Measurements from ENCODE around the gene TENM4. TPM values are rescaled to one million over a fixed set of nuclear protein-coding genes. Genes with fewer than 3 reads are reported as not detected.

TENM4 gene
- total RNA-seq, 1 experiment from 2014 or later, result 0.39 TPM

DNA sequence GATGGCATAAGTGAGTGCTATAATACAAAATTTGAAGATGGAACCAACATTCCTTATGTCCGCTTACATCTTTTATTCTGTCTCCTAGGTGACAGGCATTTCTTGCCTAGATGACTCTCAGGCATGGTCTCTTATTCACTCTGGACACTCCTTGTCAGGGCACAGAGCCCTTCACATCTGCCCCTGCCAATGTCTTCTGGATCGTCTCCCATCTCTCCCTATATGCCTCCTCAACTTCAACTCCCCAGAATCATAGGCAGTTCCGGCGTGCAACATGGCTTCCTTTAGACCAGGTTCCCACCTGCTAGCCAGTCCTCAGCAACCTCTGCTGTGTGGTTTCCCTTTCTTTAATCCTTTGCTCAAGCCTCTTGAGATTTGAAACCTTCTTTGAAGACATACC lies 300.9 kb downstream of the TENM4 start:
- no TSS peak for BruUV-seq (replicated peaks)
- Histone ChIP-seq H3K36me3 (ENCODE audit: control insufficient read depth, insufficient read depth, low read length) (no peaks in the 10 kb centered on the region), H3K9me3 (ENCODE audit: control insufficient read depth, insufficient read depth, low read depth, low read length) (no peaks in the 10 kb centered on the region), H3K27ac (ENCODE audit: low read length) (no peak overlapping the region), H3K27me3 (ENCODE audit: control insufficient read depth, insufficient read depth, low read length) (no peaks in the 10 kb centered on the region), H3K4me3 (ENCODE audit: low read depth in 2 of 2, low read length in 2 of 2) (no peak overlapping the region), H3K4me1 (ENCODE audit: control insufficient read depth, insufficient read depth, low read length) (no peaks in the 10 kb centered on the region)
- ATAC-seq (no peak), DNase-seq (ENCODE audit: low read depth, low spot score) (no peak)
- in situ Hi-C loops (cut with HindIII; ENCODE audit: low pct_unique_long_range_greater_than_20kb, low sequenced_read_pairs), result no loop called here
- POLR2A ChIA-PET, result no interaction called here
- CTCF ChIA-PET, result no interaction called here
- TF ChIP-seq, protein P1, sequence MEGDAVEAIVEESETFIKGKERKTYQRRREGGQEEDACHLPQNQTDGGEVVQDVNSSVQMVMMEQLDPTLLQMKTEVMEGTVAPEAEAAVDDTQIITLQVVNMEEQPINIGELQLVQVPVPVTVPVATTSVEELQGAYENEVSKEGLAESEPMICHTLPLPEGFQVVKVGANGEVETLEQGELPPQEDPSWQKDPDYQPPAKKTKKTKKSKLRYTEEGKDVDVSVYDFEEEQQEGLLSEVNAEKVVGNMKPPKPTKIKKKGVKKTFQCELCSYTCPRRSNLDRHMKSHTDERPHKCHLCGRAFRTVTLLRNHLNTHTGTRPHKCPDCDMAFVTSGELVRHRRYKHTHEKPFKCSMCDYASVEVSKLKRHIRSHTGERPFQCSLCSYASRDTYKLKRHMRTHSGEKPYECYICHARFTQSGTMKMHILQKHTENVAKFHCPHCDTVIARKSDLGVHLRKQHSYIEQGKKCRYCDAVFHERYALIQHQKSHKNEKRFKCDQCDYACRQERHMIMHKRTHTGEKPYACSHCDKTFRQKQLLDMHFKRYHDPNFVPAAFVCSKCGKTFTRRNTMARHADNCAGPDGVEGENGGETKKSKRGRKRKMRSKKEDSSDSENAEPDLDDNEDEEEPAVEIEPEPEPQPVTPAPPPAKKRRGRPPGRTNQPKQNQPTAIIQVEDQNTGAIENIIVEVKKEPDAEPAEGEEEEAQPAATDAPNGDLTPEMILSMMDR (IDR thresholded peaks at IDR 0.05), result no peak
- TF ChIP-seq, protein P2, sequence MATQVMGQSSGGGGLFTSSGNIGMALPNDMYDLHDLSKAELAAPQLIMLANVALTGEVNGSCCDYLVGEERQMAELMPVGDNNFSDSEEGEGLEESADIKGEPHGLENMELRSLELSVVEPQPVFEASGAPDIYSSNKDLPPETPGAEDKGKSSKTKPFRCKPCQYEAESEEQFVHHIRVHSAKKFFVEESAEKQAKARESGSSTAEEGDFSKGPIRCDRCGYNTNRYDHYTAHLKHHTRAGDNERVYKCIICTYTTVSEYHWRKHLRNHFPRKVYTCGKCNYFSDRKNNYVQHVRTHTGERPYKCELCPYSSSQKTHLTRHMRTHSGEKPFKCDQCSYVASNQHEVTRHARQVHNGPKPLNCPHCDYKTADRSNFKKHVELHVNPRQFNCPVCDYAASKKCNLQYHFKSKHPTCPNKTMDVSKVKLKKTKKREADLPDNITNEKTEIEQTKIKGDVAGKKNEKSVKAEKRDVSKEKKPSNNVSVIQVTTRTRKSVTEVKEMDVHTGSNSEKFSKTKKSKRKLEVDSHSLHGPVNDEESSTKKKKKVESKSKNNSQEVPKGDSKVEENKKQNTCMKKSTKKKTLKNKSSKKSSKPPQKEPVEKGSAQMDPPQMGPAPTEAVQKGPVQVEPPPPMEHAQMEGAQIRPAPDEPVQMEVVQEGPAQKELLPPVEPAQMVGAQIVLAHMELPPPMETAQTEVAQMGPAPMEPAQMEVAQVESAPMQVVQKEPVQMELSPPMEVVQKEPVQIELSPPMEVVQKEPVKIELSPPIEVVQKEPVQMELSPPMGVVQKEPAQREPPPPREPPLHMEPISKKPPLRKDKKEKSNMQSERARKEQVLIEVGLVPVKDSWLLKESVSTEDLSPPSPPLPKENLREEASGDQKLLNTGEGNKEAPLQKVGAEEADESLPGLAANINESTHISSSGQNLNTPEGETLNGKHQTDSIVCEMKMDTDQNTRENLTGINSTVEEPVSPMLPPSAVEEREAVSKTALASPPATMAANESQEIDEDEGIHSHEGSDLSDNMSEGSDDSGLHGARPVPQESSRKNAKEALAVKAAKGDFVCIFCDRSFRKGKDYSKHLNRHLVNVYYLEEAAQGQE (IDR thresholded peaks at IDR 0.05; ENCODE audit: insufficient read depth in 1 of 2, low read depth in 2 of 2, low read length in 1 of 2), result no peak
- TF ChIP-seq SIN3A (IDR thresholded peaks at IDR 0.05; ENCODE audit: borderline replicate concordance, insufficient read depth, low read depth, low read length) (no peak), TCF7L2 (IDR thresholded peaks at IDR 0.05; ENCODE audit: low read depth, low read length) (no peak)
- intact Hi-C loops (cut with micrococcal nuclease; ENCODE audit: unreplicated experiment), result no loop called here

DNA sequence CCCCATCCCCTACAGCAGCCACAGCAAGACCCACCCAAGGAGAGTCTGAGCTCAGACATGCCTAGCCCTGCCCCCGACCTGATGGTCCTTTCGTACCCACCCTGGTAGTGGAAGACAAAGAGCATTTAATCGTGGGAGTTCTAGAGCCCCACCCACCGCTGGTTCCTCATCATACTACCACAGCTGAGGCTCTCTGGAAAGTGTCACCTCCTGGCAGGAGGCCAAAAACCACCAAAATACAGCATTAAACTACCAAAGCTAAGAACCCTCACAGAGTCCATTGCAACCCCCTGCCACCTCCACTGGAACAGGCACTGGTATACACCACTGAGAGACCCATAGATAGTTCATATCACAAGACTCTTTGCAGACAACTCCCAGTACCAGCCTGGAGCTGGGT lies 311.1 kb downstream of the TENM4 start:
- in situ Hi-C loops (cut with HindIII; ENCODE audit: low pct_unique_long_range_greater_than_20kb, low sequenced_read_pairs), result no loop called here
- ATAC-seq, result no peak
- Histone ChIP-seq H3K4me1 (ENCODE audit: control insufficient read depth, insufficient read depth, low read length) (no peaks in the 10 kb centered on the region), H3K27me3 (ENCODE audit: control insufficient read depth, insufficient read depth, low read length) (no peaks in the 10 kb centered on the region), H3K27ac (ENCODE audit: low read length) (no peak overlapping the region), H3K36me3 (ENCODE audit: control insufficient read depth, insufficient read depth, low read length) (no peaks in the 10 kb centered on the region), H3K4me3 (ENCODE audit: low read depth in 2 of 2, low read length in 2 of 2) (no peak overlapping the region), H3K9me3 (ENCODE audit: control insufficient read depth, insufficient read depth, low read depth, low read length) (no peaks in the 10 kb centered on the region)
- intact Hi-C loops (cut with micrococcal nuclease; ENCODE audit: unreplicated experiment), result no loop called here
- ChIA-PET POLR2A (no interaction called here), CTCF (no interaction called here)
- no TSS peak for BruUV-seq (replicated peaks)
- no peak for DNase-seq (ENCODE audit: low read depth, low spot score)
- TF ChIP-seq SIN3A (IDR thresholded peaks at IDR 0.05; ENCODE audit: borderline replicate concordance, insufficient read depth, low read depth, low read length) (no peak), POLR2AphosphoS5 (IDR thresholded peaks at IDR 0.05; ENCODE audit: low read depth, low read length) (no peak), TCF7L2 (IDR thresholded peaks at IDR 0.05; ENCODE audit: low read depth, low read length) (no peak)
- TF ChIP-seq, protein P1 (IDR thresholded peaks at IDR 0.05), result no peak
- TF ChIP-seq, protein P2 (IDR thresholded peaks at IDR 0.05; ENCODE audit: insufficient read depth in 1 of 2, low read depth in 2 of 2, low read length in 1 of 2), result no peak
